ENCODE results near the gene TMA16. TPM values are rescaled to one million over a fixed set of nuclear protein-coding genes. Genes with fewer than 3 reads are reported as not detected.

TMA16 gene
- total and polyA plus RNA-seq, 2 donors (not counting 3 experiments of a cell fraction or from before 2014, with no cell fraction given) = 4.2 to 42.7 TPM

DNA sequence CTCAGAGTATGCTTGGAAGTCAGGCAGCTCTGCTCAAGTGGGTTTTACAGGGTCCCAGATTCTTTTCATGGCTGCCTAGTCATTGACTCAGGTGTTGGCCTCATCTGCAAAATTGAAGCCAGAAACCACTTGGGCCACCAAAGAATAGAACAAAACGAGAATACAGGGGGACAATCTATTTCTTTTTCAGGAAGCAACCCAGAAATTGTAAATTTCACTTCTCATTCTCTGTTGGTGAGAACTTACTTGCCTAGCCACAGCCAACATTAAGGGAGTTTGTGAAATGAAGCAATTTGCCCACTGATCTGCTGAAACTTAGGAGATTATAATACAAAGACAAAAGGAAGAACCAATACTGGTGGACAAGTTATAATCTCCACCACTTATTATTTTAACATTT, 12.3 kb upstream of the TMA16 start:
- POLR2A ChIA-PET = interaction anchor here (0.5 kb wide), 1 partner anchor 12 kb away, joined by 4 read pairs; no protein-coding TSS in a partner anchor
- Histone ChIP-seq H3K9me3 (replicated peaks; ENCODE audit: control insufficient read depth, insufficient read depth, low read length) (no peaks in the 10 kb centered on the region), H4K20me1 (replicated peaks; ENCODE audit: control insufficient read depth, extremely low read depth, insufficient read depth, low read length) (no peaks in the 10 kb centered on the region), H3K79me2 (ENCODE audit: control insufficient read depth, insufficient read depth, low read length) (no peaks in the 10 kb centered on the region), H3K9ac (replicated peaks; ENCODE audit: extremely low read depth, insufficient read depth, low read length) (no peak overlapping the region), H3K9me1 (replicated peaks; ENCODE audit: control insufficient read depth, extremely low read depth, insufficient read depth, low read length) (no peaks in the 10 kb centered on the region), H3K4me1 (ENCODE audit: control insufficient read depth, extremely low read depth, insufficient read depth, low read length) (no peaks in the 10 kb centered on the region), H3K27me3 (ENCODE audit: control insufficient read depth in 2 of 2, insufficient read depth in 2 of 2, low read length in 2 of 2) (peaks cover 9 to 13% of the 10 kb centered on the region in 2 experiments), H3K4me3 (replicated peaks in 1 of 3; ENCODE audit: insufficient read depth in 1 of 3, low read depth in 1 of 3, low read length in 3 of 3) (no peak overlapping the region), H3K27ac (ENCODE audit: insufficient read depth, low read depth, low read length) (no peak overlapping the region), H3K4me2 (ENCODE audit: insufficient read depth, low read length) (no peak overlapping the region), H3K36me3 (ENCODE audit: control insufficient read depth in 2 of 2, extremely low read depth in 1 of 2, insufficient read depth in 2 of 2, low read length in 2 of 2) (no peaks in the 10 kb centered on the region), H2AFZ (ENCODE audit: low read depth, low read length) (no peak overlapping the region)
- dilution Hi-C loops (cut with MboI; ENCODE audit: extremely low pct_ligation_motif_present, low sequenced_read_pairs) (no loop called here), intact Hi-C loops (cut with micrococcal nuclease) (loop anchor here (10.0 kb wide), 1 partner anchor 987 kb away; no protein-coding TSS in a partner anchor)
- no TSS peak for BruUV-seq (replicated peaks)
- TF ChIP-seq GATA2 (IDR thresholded peaks at IDR 0.05; ENCODE audit: insufficient read depth, insufficient read length, low read depth, low read length) = no peak
- TF ChIP-seq POLR2A (IDR thresholded peaks at IDR 0.05; ENCODE audit: low read depth, low read length) = no peak
- TF ChIP-seq, protein P1, sequence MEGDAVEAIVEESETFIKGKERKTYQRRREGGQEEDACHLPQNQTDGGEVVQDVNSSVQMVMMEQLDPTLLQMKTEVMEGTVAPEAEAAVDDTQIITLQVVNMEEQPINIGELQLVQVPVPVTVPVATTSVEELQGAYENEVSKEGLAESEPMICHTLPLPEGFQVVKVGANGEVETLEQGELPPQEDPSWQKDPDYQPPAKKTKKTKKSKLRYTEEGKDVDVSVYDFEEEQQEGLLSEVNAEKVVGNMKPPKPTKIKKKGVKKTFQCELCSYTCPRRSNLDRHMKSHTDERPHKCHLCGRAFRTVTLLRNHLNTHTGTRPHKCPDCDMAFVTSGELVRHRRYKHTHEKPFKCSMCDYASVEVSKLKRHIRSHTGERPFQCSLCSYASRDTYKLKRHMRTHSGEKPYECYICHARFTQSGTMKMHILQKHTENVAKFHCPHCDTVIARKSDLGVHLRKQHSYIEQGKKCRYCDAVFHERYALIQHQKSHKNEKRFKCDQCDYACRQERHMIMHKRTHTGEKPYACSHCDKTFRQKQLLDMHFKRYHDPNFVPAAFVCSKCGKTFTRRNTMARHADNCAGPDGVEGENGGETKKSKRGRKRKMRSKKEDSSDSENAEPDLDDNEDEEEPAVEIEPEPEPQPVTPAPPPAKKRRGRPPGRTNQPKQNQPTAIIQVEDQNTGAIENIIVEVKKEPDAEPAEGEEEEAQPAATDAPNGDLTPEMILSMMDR (IDR thresholded peaks at IDR 0.05; ENCODE audit: extremely low read depth in 1 of 2, insufficient read depth in 1 of 2, low read depth in 1 of 2, low read length in 2 of 2) = no peak
- no peak for TF ChIP-seq JUN (IDR thresholded peaks at IDR 0.05; ENCODE audit: borderline replicate concordance, insufficient read depth, insufficient read length, low read depth)
- TF ChIP-seq EZH2 (IDR thresholded peaks at IDR 0.05; ENCODE audit: borderline replicate concordance, low read depth, low read length, severe bottlenecking) = no peak
- TF ChIP-seq FOS (IDR thresholded peaks at IDR 0.05; ENCODE audit: borderline replicate concordance, insufficient read depth, low read length) = no peak
- no peak for TF ChIP-seq POLR2AphosphoS5 (IDR thresholded peaks at IDR 0.05; ENCODE audit: insufficient read depth, low read depth, low read length)
- TF ChIP-seq MYC (IDR thresholded peaks at IDR 0.05; ENCODE audit: low read depth, low read length) = no peak
- TF ChIP-seq, protein P2, sequence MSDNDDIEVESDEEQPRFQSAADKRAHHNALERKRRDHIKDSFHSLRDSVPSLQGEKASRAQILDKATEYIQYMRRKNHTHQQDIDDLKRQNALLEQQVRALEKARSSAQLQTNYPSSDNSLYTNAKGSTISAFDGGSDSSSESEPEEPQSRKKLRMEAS (IDR thresholded peaks at IDR 0.05; ENCODE audit: insufficient read depth, insufficient read length) = no peak
- CTCF ChIA-PET = interaction anchor here (2.2 kb wide), 1 partner anchor 68 kb away, joined by 12 read pairs; no protein-coding TSS in a partner anchor
- FAIRE-seq (no peak), DNase-seq (ENCODE audit: low read depth, low spot score) (no peak)

All from endothelial cell of umbilical vein (primary cell).